Measurements from ENCODE around the gene PREPL. TPM values are rescaled to one million over a fixed set of nuclear protein-coding genes. Genes with fewer than 3 reads are reported as not detected.
A peak's percentile ranks its signal among the peaks of the same experiment; 100 is the strongest.

PREPL gene
- total RNA-seq, 1 experiment from 2014 or later = 46.4 TPM

DNA sequence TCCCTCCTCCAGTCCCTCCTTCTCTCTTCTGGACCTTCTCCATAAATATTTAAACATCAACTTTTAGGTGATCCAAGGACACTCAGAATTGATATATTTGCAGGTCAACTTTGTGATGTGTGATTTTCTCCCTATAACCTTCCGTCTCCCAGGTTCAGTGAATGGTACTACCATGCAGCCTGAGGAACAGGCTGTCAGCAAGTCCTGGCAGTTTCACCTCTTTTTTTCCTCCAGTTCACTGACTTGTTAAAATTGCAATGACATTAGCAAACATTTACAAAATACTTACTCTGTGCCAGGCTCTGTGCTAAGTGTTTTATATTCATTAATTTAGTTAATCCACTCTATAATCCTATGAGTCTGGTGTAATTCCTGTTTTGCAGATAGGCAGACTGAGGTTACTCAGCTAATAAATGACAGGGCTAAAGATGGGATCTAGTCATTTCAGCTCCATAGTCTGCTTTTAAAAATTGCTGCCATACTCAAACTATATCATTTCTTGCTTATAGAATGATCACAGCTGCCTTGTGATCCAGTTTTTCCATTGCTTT, 78.1 kb downstream of the PREPL start:
- DNase-seq = no peak

DNA sequence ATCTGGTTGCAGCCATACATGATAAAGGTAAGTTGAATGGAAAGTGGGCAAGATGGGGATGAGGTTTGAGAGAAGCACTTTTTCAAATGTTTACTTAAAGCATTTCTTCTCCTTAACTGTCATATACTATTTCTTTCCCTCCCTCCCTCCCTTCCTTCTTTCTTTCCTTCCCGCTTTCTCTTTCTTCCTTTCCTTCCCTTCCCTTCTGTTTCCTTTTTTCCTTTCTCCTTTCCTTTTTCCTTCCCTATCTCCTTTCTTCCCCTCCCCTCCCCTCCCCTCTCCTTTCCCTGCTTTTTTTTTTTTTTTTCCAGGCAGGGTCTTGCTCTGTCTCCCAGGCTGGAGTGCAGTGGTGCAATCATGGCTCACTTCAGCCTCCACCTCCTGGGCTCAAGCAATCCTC, 80.4 kb downstream of the PREPL start:
- peaks cover 27% of the 10 kb centered on the region for H3K4me1 Mint-ChIP-seq (ENCODE audit: low read depth, unreplicated experiment)
- intact Hi-C loops (cut with micrococcal nuclease; ENCODE audit: unreplicated experiment) = no loop called here
- ChIA-PET POLR2A (no interaction called here), CTCF (no interaction called here)
- TF ChIP-seq, protein P1, sequence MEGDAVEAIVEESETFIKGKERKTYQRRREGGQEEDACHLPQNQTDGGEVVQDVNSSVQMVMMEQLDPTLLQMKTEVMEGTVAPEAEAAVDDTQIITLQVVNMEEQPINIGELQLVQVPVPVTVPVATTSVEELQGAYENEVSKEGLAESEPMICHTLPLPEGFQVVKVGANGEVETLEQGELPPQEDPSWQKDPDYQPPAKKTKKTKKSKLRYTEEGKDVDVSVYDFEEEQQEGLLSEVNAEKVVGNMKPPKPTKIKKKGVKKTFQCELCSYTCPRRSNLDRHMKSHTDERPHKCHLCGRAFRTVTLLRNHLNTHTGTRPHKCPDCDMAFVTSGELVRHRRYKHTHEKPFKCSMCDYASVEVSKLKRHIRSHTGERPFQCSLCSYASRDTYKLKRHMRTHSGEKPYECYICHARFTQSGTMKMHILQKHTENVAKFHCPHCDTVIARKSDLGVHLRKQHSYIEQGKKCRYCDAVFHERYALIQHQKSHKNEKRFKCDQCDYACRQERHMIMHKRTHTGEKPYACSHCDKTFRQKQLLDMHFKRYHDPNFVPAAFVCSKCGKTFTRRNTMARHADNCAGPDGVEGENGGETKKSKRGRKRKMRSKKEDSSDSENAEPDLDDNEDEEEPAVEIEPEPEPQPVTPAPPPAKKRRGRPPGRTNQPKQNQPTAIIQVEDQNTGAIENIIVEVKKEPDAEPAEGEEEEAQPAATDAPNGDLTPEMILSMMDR (IDR thresholded peaks at IDR 0.05; ENCODE audit: insufficient read depth in 1 of 2, low read depth in 1 of 2, low read length in 1 of 2, severe bottlenecking in 1 of 2, unreplicated experiment in 1 of 2) = no peak
- no peak overlapping the region for H3K4me3 Mint-ChIP-seq (ENCODE audit: unreplicated experiment)
- no peaks in the 10 kb centered on the region for H3K27me3 Mint-ChIP-seq (ENCODE audit: insufficient read depth, unreplicated experiment)
- H3K36me3 Mint-ChIP-seq (ENCODE audit: insufficient read depth, unreplicated experiment) = peaks cover 4% of the 10 kb centered on the region
- H3K9me3 Mint-ChIP-seq (ENCODE audit: unreplicated experiment) = no peaks in the 10 kb centered on the region
- DNase-seq = no peak
- Histone ChIP-seq H3K4me3 (ENCODE audit: low read depth, low read length) (no peak overlapping the region), H3K27me3 (replicated peaks; ENCODE audit: control insufficient read depth, insufficient read depth, low read length) (no peaks in the 10 kb centered on the region), H3K36me3 (ENCODE audit: control insufficient read depth, insufficient read depth, low read length) (no peaks in the 10 kb centered on the region), H3K9me3 (no peaks in the 10 kb centered on the region), H3K4me1 (peaks cover 20% of the 10 kb centered on the region)
- BruUV-seq (replicated peaks) = no TSS peak
- no peak overlapping the region for H3K27ac Mint-ChIP-seq (ENCODE audit: unreplicated experiment)

More for the DNA sequence above, 78.1 kb downstream of the PREPL start:
- Histone ChIP-seq H3K4me1 (peaks cover 14% of the 10 kb centered on the region), H3K36me3 (ENCODE audit: control insufficient read depth, insufficient read depth, low read length) (no peaks in the 10 kb centered on the region), H3K4me3 (ENCODE audit: low read depth, low read length) (no peak overlapping the region), H3K9me3 (no peaks in the 10 kb centered on the region), H3K27me3 (replicated peaks; ENCODE audit: control insufficient read depth, insufficient read depth, low read length) (no peaks in the 10 kb centered on the region)
- CTCF ChIA-PET = interaction anchor here (0.7 kb wide), 1 partner anchor 12 kb away, joined by 3 read pairs; no protein-coding TSS in a partner anchor
- peaks cover 4% of the 10 kb centered on the region for H3K36me3 Mint-ChIP-seq (ENCODE audit: insufficient read depth, unreplicated experiment)
- H3K27me3 Mint-ChIP-seq (ENCODE audit: insufficient read depth, unreplicated experiment) = no peaks in the 10 kb centered on the region
- intact Hi-C loops (cut with micrococcal nuclease; ENCODE audit: unreplicated experiment) = no loop called here
- no peak overlapping the region for H3K4me3 Mint-ChIP-seq (ENCODE audit: unreplicated experiment)
- TF ChIP-seq, protein P1 (IDR thresholded peaks at IDR 0.05; ENCODE audit: insufficient read depth in 1 of 2, low read depth in 1 of 2, low read length in 1 of 2, severe bottlenecking in 1 of 2, unreplicated experiment in 1 of 2) = no peak
- BruUV-seq (replicated peaks) = no TSS peak
- peaks cover 24% of the 10 kb centered on the region for H3K4me1 Mint-ChIP-seq (ENCODE audit: low read depth, unreplicated experiment)
- H3K27ac Mint-ChIP-seq (ENCODE audit: unreplicated experiment) = no peak overlapping the region
- H3K9me3 Mint-ChIP-seq (ENCODE audit: unreplicated experiment) = no peaks in the 10 kb centered on the region
- POLR2A ChIA-PET = no interaction called here

DNA sequence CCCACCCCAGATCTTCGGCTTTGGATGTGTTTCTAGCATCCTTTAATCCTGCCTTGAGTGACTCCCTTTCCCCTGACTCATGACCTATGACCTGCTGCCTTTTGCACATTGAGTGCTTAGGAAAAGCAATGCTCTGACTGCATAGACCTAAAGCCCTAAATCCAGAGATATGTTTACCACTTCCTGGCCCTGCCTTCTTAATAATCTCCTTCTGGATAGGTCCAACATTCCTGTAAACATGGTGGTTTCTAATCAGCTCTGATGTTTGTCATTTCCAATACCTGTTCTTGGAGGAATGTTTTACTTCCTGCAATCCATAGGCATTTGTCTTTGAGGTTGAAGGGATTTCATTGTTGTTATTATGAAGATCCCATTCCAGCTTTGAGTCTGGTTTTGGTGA, 83.8 kb downstream of the PREPL start:
- H3K27me3 Mint-ChIP-seq (ENCODE audit: insufficient read depth, unreplicated experiment) = no peaks in the 10 kb centered on the region
- TF ChIP-seq, protein P1 (IDR thresholded peaks at IDR 0.05; ENCODE audit: insufficient read depth in 1 of 2, low read depth in 1 of 2, low read length in 1 of 2, severe bottlenecking in 1 of 2, unreplicated experiment in 1 of 2) = no peak
- intact Hi-C loops (cut with micrococcal nuclease; ENCODE audit: unreplicated experiment) = no loop called here
- no peak for DNase-seq
- peak overlapping the region; percentile 18 for H3K27ac Mint-ChIP-seq (ENCODE audit: unreplicated experiment)
- H3K36me3 ChIP-seq (ENCODE audit: control insufficient read depth, insufficient read depth, low read length) = no peaks in the 10 kb centered on the region
- H3K4me1 ChIP-seq = peaks cover 32% of the 10 kb centered on the region
- CTCF ChIA-PET = interaction anchor here (0.6 to 2.6 kb wide), 2 partner anchors 14 to 24 kb away, joined by 3 to 9 read pairs; no protein-coding TSS in a partner anchor
- no peaks in the 10 kb centered on the region for H3K36me3 Mint-ChIP-seq (ENCODE audit: insufficient read depth, unreplicated experiment)
- no peaks in the 10 kb centered on the region for H3K27me3 ChIP-seq (replicated peaks; ENCODE audit: control insufficient read depth, insufficient read depth, low read length)
- H3K4me3 ChIP-seq (ENCODE audit: low read depth, low read length) = no peak overlapping the region
- H3K4me3 Mint-ChIP-seq (ENCODE audit: unreplicated experiment) = no peak overlapping the region
- H3K9me3 Mint-ChIP-seq (ENCODE audit: unreplicated experiment) = no peaks in the 10 kb centered on the region
- peaks cover 23% of the 10 kb centered on the region for H3K4me1 Mint-ChIP-seq (ENCODE audit: low read depth, unreplicated experiment)
- no TSS peak for BruUV-seq (replicated peaks)
- POLR2A ChIA-PET = no interaction called here
- no peaks in the 10 kb centered on the region for H3K9me3 ChIP-seq
